Right renal pelvis (tissue), 4 donors: ENCODE data around the gene GGTLC1. TPM values are rescaled to one million over a fixed set of nuclear protein-coding genes. Genes with fewer than 3 reads are reported as not detected.

Experiments
- DNase-seq, 4 donors: peaks; one replicate each; pipeline ENCODE4 v3.0.0-alpha.2; 2013; ENCODE audit warnings: low read depth in 4 of 4, low spot score in 3 of 4, missing footprints in 1 of 4
- polyA plus RNA-seq, 4 donors: library from polyadenylated mRNA; unstranded; fragments of 120-200 nt; gene quantifications; one replicate each; pipeline ENCODE4 v1.2.1, GENCODE V29; 2013; ENCODE audit not compliant: insufficient read length in 4 of 4

The GGTLC1 gene
- polyA plus RNA-seq, 4 donors = 0.27 TPM; not detected in 3

GRCh38 chr20:23970049-23970448 lies 18.5 kb downstream of the GGTLC1 start:
- no peak for DNase-seq

- DNase-seq = no peak
Measured at GRCh38 chr20:23967616-23967979, 21.0 kb downstream of the GGTLC1 start.

- no peak for DNase-seq
Measured at GRCh38 chr20:23966927-23967615, 21.5 kb downstream of the GGTLC1 start.

- no peak for DNase-seq
Measured at GRCh38 chr20:23966298-23966697, 22.3 kb downstream of the GGTLC1 start.

GRCh38 chr20:23963941-23964340 lies 24.6 kb downstream of the GGTLC1 start:
- no peak for DNase-seq

GRCh38 chr20:23962272-23962671 lies 26.3 kb downstream of the GGTLC1 start:
- no peak for DNase-seq

- DNase-seq = no peak
Measured at GRCh38 chr20:23959054-23959453, 29.5 kb downstream of the GGTLC1 start.

GRCh38 chr20:23955896-23956295 lies 32.7 kb downstream of the GGTLC1 start:
- DNase-seq = no peak

GRCh38 chr20:23954008-23954745 lies 34.4 kb downstream of the GGTLC1 start:
- no peak for DNase-seq

GRCh38 chr20:23946206-23946605 lies 42.4 kb downstream of the GGTLC1 start:
- DNase-seq = no peak

GRCh38 chr20:23943304-23943703 lies 45.3 kb downstream of the GGTLC1 start:
- no peak for DNase-seq

- no peak for DNase-seq
Measured at GRCh38 chr20:23939641-23940040, 48.9 kb downstream of the GGTLC1 start.

GRCh38 chr20:23939063-23939462 lies 49.5 kb downstream of the GGTLC1 start:
- no peak for DNase-seq

GRCh38 chr20:23938118-23938438 lies 50.5 kb downstream of the GGTLC1 start:
- no peak for DNase-seq

- DNase-seq = peak; percentile 31 to 56 (median 40)
Measured at GRCh38 chr20:23937303-23938117, 51.1 kb downstream of the GGTLC1 start.

Other genes with a start within 250 kb of the GGTLC1 start
- gene CST1, start 237.8 kb downstream of the GGTLC1 start, polyA plus RNA-seq = under 1 TPM in 2 of 4 donors, not detected in 2; 0.27 TPM
- gene CST2, start 162.1 kb downstream of the GGTLC1 start, polyA plus RNA-seq = not detected
- under 1 TPM in 3 of 4 donors, not detected in 1; 0.35 to 0.54 (median 0.44) TPM for gene CST5, start 109.0 kb downstream of the GGTLC1 start, polyA plus RNA-seq